Left lobe of liver (tissue), 2 donors: ENCODE measurements around the gene KLRC2. TPM values are rescaled to one million over a fixed set of nuclear protein-coding genes. Genes with fewer than 3 reads are reported as not detected.
"Not testable (repeated sequence)": the region's sequence is repeated elsewhere in the genome, so short reads cannot be mapped to it uniquely, and the experiment has no call there.

Experiments
- ATAC-seq: fragments of 200-7000 bp; cut with Tn5 transposase; one replicate; pipeline ENCODE4 v1.9.1; 2020; ENCODE audit warnings: mild to moderate bottlenecking, moderate library complexity
- DNase-seq: peaks from one replicate; pipeline ENCODE4 v3.0.0-alpha.2; 2020; ENCODE audit warnings: low spot score
- total RNA-seq: library from RNA; stranded (reverse); gene quantifications from one replicate; pipeline ENCODE4 v1.2.1, GENCODE V29; 2021
- donor health status: DM: no; HTN: no; CAD: no; lungs with moderate emphysema.
- donor health status: DM: no; HTN: yes; CAD: no.

Gene KLRC2
- total RNA-seq, result not detected

- not testable (repeated sequence) for DNase-seq, ATAC-seq
Measured at GRCh38 chr12:10435816-10436215, at the start of gene KLRC2. TSS of gene KLRC2 (minus strand) at chr12:10436010. CDS start at chr12:10435986, 24 bp downstream.

GRCh38 chr12:10481901-10482300, 46.1 kb upstream of the KLRC2 start:
- not testable (repeated sequence) for ATAC-seq, DNase-seq

- DNase-seq, ATAC-seq: not testable (repeated sequence)
Measured at GRCh38 chr12:10472808-10473207, 37.0 kb upstream of the KLRC2 start.

GRCh38 chr12:10469701-10470100, 33.9 kb upstream of the KLRC2 start:
- no peak for DNase-seq

GRCh38 chr12:10466311-10466710, 30.5 kb upstream of the KLRC2 start:
- DNase-seq (no peak), ATAC-seq (no peak)

More at GRCh38 chr12:10469701-10470100, 33.9 kb upstream of the KLRC2 start:
- no peak for ATAC-seq

GRCh38 chr12:10457760-10458159, 21.9 kb upstream of the KLRC2 start:
- no peak for ATAC-seq
- no peak for DNase-seq

- no peak for DNase-seq
- no peak for ATAC-seq
Measured at GRCh38 chr12:10456856-10457255, 21.0 kb upstream of the KLRC2 start.

GRCh38 chr12:10455766-10456165, 20.0 kb upstream of the KLRC2 start:
- no peak for DNase-seq
- no peak for ATAC-seq

GRCh38 chr12:10454531-10454930, 18.7 kb upstream of the KLRC2 start:
- DNase-seq (no peak), ATAC-seq (no peak)

GRCh38 chr12:10453156-10453555, 17.3 kb upstream of the KLRC2 start, which contains the start of gene KLRC1:
TSS of gene KLRC1 (minus strand) at chr12:10453377. CDS start at chr12:10451156, 2,221 bp downstream.
- DNase-seq, result no peak
- ATAC-seq, result no peak

- DNase-seq, result no peak
- no peak for ATAC-seq
Measured at GRCh38 chr12:10448236-10448635, 12.4 kb upstream of the KLRC2 start.

GRCh38 chr12:10446052-10446451, 10.2 kb upstream of the KLRC2 start:
- not testable (repeated sequence) for DNase-seq, ATAC-seq

- not testable (repeated sequence) for DNase-seq, ATAC-seq
Measured at GRCh38 chr12:10441144-10441543, 5.3 kb upstream of the KLRC2 start.

- ATAC-seq, DNase-seq: not testable (repeated sequence)
Measured at GRCh38 chr12:10439608-10440274, 3.9 kb upstream of the KLRC2 start.

GRCh38 chr12:10437601-10438000, 1.8 kb upstream of the KLRC2 start:
- DNase-seq, ATAC-seq: not testable (repeated sequence)

- not testable (repeated sequence) for DNase-seq, ATAC-seq
Measured at GRCh38 chr12:10430623-10431022, 5.2 kb downstream of the KLRC2 start.

- not testable (repeated sequence) for ATAC-seq
Measured at GRCh38 chr12:10425938-10426337, 9.9 kb downstream of the KLRC2 start.

GRCh38 chr12:10424260-10424899, 11.4 kb downstream of the KLRC2 start:
- not testable (repeated sequence) for ATAC-seq, DNase-seq

More at GRCh38 chr12:10425938-10426337, 9.9 kb downstream of the KLRC2 start:
- not testable (repeated sequence) for DNase-seq

- DNase-seq, ATAC-seq: not testable (repeated sequence)
Measured at GRCh38 chr12:10422159-10422558, 13.7 kb downstream of the KLRC2 start.

- ATAC-seq, DNase-seq: not testable (repeated sequence)
Measured at GRCh38 chr12:10420334-10420733, 15.5 kb downstream of the KLRC2 start, which contains the start of gene KLRC3. TSS of gene KLRC3 (minus strand) at chr12:10420595. CDS start at chr12:10420550, 45 bp downstream.

- ATAC-seq (no peak), DNase-seq (no peak)
Measured at GRCh38 chr12:10409392-10409791, 26.4 kb downstream of the KLRC2 start, which contains the start of gene KLRC4. TSS of gene KLRC4 (minus strand) at chr12:10409757. CDS start at chr12:10409575, 182 bp downstream.

GRCh38 chr12:10408842-10409241, 27.0 kb downstream of the KLRC2 start:
- no peak for ATAC-seq
- no peak for DNase-seq
